ENCODE measurements around the gene PAWR.

Gene PAWR

DNA sequence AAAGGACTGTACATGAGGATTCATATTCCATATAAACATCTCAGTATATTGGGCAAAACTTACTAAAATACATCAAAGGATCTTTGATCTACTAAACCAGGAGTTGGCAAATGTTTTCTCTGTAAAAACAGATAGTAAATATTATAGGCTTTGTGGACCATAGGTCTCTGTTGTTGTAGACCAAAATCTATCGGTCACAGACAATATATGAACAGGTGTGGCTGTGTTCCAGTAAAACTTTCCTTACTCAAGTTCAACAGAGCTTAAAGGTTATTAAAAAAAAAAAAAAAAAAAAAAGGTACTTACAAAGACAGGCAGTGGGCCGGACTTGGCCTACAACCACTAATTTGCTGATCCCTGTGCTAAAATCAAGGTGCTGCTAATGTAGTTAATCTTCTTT is 40.3 kb downstream of the PAWR start:
- TF ChIP-seq SNAI2 (CRISPR knock-in tag; IDR thresholded peaks at IDR 0.05), result no peak
- TF ChIP-seq ZC3H10 (CRISPR knock-in tag; IDR thresholded peaks at IDR 0.05), result no peak
- TF ChIP-seq PATZ1 (CRISPR knock-in tag; IDR thresholded peaks at IDR 0.05; ENCODE audit: borderline replicate concordance), result no peak
- no peak for TF ChIP-seq TCF4 (CRISPR knock-in tag; IDR thresholded peaks at IDR 0.05; ENCODE audit: borderline replicate concordance)
- TF ChIP-seq RARB (CRISPR knock-in tag; IDR thresholded peaks at IDR 0.05), result no peak
- no peak for TF ChIP-seq BACH2 (CRISPR knock-in tag; IDR thresholded peaks at IDR 0.05; ENCODE audit: borderline replicate concordance)
- no peak for TF ChIP-seq ZNF8 (CRISPR knock-in tag; IDR thresholded peaks at IDR 0.05)
- no peak for TF ChIP-seq GLIS3 (CRISPR knock-in tag; IDR thresholded peaks at IDR 0.05)
- TF ChIP-seq, protein P1, sequence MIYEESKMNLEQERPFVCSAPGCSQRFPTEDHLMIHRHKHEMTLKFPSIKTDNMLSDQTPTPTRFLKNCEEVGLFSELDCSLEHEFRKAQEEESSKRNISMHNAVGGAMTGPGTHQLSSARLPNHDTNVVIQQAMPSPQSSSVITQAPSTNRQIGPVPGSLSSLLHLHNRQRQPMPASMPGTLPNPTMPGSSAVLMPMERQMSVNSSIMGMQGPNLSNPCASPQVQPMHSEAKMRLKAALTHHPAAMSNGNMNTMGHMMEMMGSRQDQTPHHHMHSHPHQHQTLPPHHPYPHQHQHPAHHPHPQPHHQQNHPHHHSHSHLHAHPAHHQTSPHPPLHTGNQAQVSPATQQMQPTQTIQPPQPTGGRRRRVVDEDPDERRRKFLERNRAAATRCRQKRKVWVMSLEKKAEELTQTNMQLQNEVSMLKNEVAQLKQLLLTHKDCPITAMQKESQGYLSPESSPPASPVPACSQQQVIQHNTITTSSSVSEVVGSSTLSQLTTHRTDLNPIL (CRISPR knock-in tag; IDR thresholded peaks at IDR 0.05; ENCODE audit: low read depth), result no peak
- TF ChIP-seq ZFP30 (CRISPR knock-in tag; IDR thresholded peaks at IDR 0.05), result no peak
- TF ChIP-seq, protein P2, sequence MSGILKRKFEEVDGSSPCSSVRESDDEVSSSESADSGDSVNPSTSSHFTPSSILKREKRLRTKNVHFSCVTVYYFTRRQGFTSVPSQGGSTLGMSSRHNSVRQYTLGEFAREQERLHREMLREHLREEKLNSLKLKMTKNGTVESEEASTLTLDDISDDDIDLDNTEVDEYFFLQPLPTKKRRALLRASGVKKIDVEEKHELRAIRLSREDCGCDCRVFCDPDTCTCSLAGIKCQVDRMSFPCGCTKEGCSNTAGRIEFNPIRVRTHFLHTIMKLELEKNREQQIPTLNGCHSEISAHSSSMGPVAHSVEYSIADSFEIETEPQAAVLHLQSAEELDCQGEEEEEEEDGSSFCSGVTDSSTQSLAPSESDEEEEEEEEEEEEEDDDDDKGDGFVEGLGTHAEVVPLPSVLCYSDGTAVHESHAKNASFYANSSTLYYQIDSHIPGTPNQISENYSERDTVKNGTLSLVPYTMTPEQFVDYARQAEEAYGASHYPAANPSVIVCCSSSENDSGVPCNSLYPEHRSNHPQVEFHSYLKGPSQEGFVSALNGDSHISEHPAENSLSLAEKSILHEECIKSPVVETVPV (CRISPR knock-in tag; IDR thresholded peaks at IDR 0.05), result no peak
- no peak for TF ChIP-seq CSDC2 (CRISPR knock-in tag; IDR thresholded peaks at IDR 0.05)
- TF ChIP-seq ZNF565 (CRISPR knock-in tag; conservative IDR thresholded peaks at IDR 0.05; ENCODE audit: low read depth), result no peak
- no peak for TF ChIP-seq OSR1 (CRISPR knock-in tag; IDR thresholded peaks at IDR 0.05)
- TF ChIP-seq ESRRG (CRISPR knock-in tag; IDR thresholded peaks at IDR 0.05), result no peak
- TF ChIP-seq ZNF70 (CRISPR knock-in tag; IDR thresholded peaks at IDR 0.05), result no peak
- no peak for TF ChIP-seq ARNTL (CRISPR knock-in tag; IDR thresholded peaks at IDR 0.05; ENCODE audit: borderline replicate concordance, low read depth)
- no peak for TF ChIP-seq ZFP3 (CRISPR knock-in tag; IDR thresholded peaks at IDR 0.05)
- TF ChIP-seq ISL1 (CRISPR knock-in tag; IDR thresholded peaks at IDR 0.05), result no peak
- no peak for TF ChIP-seq POU6F1 (CRISPR knock-in tag; IDR thresholded peaks at IDR 0.05; ENCODE audit: borderline replicate concordance, low read depth)
- no peak for ATAC-seq

- no peak for ATAC-seq
Measured at GRCh38 chr12:79648881-79649280, 41.9 kb downstream of the PAWR start.

More at GRCh38 chr12:79648881-79649280, 41.9 kb downstream of the PAWR start:
- no peak for TF ChIP-seq ZFP3 (CRISPR knock-in tag; IDR thresholded peaks at IDR 0.05)
- TF ChIP-seq, protein P2 (CRISPR knock-in tag; IDR thresholded peaks at IDR 0.05), result no peak
- no peak for TF ChIP-seq GLIS3 (CRISPR knock-in tag; IDR thresholded peaks at IDR 0.05)
- no peak for TF ChIP-seq ARNTL (CRISPR knock-in tag; IDR thresholded peaks at IDR 0.05; ENCODE audit: borderline replicate concordance, low read depth)
- no peak for TF ChIP-seq ZFP30 (CRISPR knock-in tag; IDR thresholded peaks at IDR 0.05)
- no peak for TF ChIP-seq ESRRG (CRISPR knock-in tag; IDR thresholded peaks at IDR 0.05)
- no peak for TF ChIP-seq TCF4 (CRISPR knock-in tag; IDR thresholded peaks at IDR 0.05; ENCODE audit: borderline replicate concordance)
- TF ChIP-seq ZNF70 (CRISPR knock-in tag; IDR thresholded peaks at IDR 0.05), result no peak
- TF ChIP-seq RARB (CRISPR knock-in tag; IDR thresholded peaks at IDR 0.05), result no peak
- TF ChIP-seq ISL1 (CRISPR knock-in tag; IDR thresholded peaks at IDR 0.05), result no peak
- TF ChIP-seq ZC3H10 (CRISPR knock-in tag; IDR thresholded peaks at IDR 0.05), result no peak
- no peak for TF ChIP-seq PATZ1 (CRISPR knock-in tag; IDR thresholded peaks at IDR 0.05; ENCODE audit: borderline replicate concordance)
- no peak for TF ChIP-seq TOX (CRISPR knock-in tag; IDR thresholded peaks at IDR 0.05; ENCODE audit: borderline replicate concordance)
- TF ChIP-seq TSHZ2 (CRISPR knock-in tag; IDR thresholded peaks at IDR 0.05), result no peak
- no peak for TF ChIP-seq CSDC2 (CRISPR knock-in tag; IDR thresholded peaks at IDR 0.05)
